Activated CD4-positive, CD25-positive, alpha-beta regulatory T cell treated with anti-CD3 and anti-CD28 coated beads, Interleukin-2, amount 50 U/mL, for 16 hours (primary cell): Measurements from ENCODE around the gene KRT25.

Experiments used
- DNase-seq: peaks from one replicate; pipeline ENCODE4 v3.0.0-alpha.2; 2020; ENCODE audit warnings: low read depth, low spot score

Gene KRT25, protein sequence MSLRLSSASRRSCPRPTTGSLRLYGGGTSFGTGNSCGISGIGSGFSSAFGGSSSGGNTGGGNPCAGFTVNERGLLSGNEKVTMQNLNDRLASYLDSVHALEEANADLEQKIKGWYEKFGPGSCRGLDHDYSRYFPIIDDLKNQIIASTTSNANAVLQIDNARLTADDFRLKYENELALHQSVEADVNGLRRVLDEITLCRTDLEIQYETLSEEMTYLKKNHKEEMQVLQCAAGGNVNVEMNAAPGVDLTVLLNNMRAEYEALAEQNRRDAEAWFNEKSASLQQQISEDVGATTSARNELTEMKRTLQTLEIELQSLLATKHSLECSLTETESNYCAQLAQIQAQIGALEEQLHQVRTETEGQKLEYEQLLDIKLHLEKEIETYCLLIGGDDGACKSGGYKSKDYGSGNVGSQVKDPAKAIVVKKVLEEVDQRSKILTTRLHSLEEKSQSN

DNA sequence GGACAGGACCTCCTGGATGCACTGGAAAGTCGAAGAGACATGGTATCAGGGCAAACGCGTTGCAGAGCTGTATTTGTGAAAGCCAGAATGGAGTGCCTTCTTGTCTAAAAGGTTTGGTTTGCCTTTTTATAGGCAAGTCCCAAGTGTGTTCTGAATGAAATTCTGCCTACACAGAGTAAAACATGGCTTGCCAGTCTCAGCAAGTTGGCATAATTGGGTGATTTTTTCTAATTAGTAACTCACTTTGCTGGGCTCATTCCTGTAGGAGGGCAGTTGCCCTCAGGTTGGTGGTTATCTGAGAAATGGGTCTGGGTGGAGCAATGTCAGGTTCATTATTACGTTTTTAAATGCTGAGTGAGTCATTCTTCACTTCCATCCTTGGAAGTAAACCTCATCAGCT, at the start of gene KRT25:
Gene KRT25, minus strand, starts transcription at position 101 of the 400 bp plus-strand sequence. Its CDS starts 60 bp downstream, at position 41.
- no peak for DNase-seq

DNA sequence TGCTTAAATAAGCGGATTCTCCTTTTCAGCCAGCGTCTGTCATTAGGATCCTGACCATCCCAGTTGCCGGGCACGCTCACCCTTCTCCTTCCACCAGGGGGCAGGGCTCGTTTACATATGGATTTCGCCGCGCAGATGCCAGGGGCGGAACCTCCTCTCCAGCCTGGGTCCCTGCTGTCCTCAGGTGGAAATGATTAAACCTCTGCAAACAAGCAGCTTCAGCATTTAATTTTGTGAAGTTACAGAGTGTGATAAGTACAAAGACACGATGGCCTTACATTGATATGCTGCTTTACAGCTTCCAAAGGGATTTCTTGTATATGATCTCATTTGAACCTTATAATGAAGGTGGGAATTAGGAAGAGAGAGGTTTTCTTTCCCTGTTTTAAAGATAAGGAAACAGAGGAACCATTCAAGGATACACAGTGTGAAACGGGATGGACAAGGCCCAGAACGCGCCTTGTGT, 48.5 kb upstream of the KRT25 start:
- DNase-seq = peak; percentile 58

DNA sequence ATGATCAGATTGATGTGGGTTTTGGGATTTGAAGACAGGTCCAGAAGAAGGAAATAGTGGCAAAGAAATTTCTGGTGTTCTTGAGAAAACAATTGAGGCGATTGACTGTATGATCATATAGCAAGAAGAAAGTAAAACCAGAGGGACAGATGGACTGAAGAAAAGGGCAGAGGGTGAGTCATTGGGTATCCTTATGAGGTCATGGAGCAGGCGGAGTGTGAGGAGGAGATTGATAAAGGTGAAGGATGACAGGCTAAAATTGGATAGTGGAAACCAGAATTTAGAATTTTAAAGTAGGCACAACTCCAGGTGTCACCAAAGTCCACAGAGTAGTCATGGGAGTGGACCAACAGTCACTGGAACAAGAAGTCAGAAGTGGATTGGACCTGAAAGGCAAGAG, 46.0 kb upstream of the KRT25 start:
- DNase-seq = no peak

DNA sequence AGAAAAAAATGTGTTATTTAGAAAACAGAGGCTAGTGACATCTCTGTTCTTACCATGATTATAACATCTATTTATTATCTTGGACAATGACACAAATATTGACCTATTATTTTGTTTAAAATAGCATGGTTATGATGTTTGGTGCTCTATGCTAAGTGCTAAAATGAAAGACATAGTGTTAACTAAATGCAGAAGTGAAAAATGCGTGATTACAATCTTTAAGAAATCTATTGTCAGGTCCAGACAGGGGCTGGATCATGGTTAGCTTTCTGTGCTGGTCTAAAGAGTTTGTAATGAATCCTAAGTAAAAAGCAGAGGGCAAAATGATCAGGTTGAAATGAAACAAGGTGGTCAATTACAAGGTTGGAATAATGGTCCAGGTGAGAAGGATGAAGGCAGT, 45.2 kb upstream of the KRT25 start:
- DNase-seq = no peak

DNA sequence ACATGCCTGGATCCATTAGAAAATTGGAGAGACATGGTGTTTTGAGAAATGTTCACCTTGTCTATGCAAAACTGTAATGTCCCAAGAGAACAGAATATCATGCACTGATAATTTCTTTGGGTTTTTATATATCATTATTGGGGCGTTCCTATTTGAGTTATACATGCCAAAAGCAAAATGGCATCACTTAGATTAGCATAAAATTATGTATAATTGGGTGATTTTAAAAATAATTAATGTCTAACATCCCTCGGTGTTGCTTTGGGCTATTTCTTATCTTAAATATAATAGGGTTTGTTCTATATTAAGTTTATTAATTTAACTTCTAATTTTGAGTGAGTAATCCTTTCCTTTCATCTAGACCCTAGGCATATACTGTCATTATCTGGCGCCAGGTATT, 44.7 kb upstream of the KRT25 start, which contains the start of gene KRT28:
Gene KRT28, minus strand, starts transcription at position 101 of the 400 bp plus-strand sequence. Its CDS starts 66 bp downstream, at position 35.
- no peak for DNase-seq

DNA sequence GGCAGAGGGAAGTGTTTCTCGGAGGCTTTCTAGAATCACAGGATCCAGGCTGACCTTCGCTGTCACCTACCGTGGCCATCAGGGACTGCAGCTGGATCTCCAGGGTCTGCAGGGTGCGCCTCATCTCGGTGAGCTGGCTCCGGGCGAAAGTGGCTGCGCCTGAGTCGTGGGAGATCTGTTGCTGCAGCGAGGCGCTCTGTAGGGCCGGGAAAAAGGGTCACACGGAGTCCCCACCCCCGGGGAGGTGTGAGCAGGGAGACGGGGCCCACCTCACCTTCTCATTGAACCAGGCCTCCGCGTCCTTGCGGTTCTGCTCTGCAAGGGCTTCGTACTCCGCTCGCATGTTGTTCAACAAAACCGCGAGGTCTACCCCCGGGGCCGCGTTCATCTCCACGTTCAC, 41.7 kb upstream of the KRT25 start:
- DNase-seq = no peak

DNA sequence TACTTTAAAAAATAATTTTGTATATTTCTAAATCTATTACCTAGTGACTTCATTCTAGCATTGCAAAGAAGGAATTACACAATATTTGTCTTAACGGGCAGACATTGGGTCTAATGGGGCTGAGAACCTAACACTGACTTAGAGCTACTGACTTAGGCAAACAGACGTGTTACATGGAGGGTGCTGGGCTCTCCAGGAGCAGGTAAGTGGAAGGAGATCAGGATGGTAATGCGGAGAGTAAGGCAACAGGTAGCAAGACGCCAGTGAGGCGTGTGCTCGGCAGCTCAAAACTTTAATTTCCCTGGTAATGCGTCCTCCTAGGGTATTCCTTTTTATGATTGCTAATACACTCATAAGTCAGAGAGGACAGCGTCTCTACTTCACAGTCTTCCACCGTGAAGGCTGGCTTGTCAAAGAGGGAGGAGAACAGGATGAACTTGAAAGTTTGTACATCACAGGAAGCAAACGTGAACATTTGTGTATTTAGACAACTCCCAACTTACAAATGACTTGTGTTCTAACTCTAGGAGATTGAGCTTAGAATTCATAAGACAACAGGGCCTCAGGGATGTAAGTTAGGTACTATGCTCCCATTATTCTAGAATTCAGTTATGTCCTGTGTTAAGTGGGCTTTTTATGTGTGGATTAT, 40.0 kb upstream of the KRT25 start:
- no peak for DNase-seq

DNA sequence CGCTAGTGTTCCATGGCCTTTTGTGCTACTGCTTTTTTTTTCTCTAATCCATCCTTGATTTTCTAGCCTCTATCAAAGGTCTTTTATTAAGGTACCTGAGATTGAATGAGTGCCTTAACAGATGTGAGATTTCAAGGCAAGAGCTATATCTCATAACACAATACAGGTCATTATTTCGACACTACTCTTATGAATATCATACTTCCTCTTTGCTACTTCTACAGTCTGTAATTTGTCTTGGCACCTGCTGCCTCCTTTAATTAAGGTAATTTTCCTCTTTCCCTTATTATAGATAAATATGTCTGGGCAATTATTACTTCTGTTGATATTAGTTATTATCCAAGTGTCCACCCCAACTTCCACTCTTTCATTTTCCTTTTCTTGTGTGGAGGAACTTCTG, 39.3 kb upstream of the KRT25 start:
- no peak for DNase-seq

DNA sequence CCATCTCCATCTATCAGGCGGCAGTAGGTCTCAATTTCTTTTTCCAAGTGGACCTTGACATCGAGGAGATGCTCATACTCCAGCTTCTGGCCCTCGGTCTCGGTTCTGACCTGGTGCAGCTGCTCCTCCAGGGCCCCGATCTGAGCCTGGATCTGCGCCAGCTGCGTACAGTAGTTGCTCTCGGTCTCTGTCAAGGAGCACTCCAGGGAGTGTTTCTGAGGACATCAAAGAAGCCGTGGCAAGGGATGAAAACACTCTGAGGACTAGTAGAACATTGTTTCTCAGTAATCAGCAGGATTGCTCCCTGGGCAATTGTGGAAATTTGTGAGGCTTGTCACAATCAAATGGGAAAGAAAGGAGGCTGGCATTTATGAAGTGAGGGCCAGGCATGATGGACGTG, 38.7 kb upstream of the KRT25 start:
- DNase-seq = no peak

DNA sequence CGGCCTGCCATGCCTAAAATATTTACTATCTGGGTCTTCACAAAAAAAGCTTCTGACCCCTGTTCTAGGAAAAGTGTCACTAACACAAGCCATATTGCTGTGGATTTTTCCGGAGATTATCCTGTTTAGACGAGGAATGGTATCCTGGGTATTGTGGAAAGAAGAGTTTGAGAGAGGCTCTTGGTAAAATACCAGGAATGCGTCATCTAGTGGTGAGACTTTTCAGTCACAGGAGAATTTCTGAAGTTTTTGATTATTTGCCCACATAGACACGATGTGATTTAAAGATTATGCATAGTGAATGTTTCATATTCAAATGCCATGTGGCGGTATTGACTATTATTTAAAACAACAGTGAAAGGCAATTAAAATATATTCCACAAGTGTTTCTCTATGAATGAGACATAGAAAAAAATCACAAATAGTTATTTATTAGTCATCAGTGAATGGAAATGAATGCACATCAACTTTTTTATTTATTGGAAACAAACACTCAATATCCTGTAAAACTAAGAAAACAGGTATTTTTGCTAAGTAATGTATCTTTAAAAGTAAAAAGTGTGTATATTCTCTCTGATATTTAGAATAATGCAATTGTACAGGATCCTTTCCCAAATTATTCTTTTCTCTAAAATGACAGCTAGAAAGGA, 36.8 kb upstream of the KRT25 start:
- no peak for DNase-seq

DNA sequence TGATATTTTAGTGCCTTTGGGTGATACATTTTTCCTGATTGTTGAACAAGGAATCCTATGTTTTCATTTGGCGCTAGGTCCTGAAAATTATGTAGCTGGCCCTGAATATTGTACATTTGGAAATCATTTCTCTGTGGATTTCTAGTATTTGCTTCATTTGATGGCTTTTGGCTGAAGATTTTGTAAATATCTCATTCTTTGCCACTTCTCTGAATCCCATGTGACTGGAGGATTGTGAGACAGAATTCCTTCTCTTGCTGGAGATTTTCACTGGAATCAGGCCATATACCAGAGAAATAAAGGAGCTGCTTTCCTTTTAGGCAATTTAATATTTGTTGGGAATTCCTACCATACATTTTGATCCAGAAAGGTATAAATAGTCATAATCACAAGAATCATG, 36.0 kb upstream of the KRT25 start:
- DNase-seq = no peak

DNA sequence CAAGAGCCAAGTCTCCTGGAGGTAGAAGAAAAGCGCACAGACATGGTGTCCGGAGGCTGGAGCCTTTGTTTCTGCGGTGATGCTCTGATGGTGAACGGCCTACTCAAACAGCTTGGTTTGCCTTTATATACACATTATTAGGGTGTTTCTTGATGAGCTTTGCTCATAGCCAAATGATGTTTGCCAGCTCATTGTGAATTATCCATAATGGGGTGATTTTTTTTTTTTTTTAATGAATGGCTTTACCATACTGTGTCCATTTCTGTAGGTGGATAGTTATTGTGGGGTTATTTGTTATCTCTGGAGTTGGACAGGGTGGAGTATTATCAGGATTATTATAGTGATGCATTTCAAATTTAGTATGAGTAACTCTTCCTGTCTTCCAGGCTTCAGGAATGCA, 27.3 kb upstream of the KRT25 start, which contains the start of gene KRT27:
Gene KRT27, minus strand, starts transcription at position 101 of the 400 bp plus-strand sequence. Its CDS starts 57 bp downstream, at position 44.
- DNase-seq = no peak

DNA sequence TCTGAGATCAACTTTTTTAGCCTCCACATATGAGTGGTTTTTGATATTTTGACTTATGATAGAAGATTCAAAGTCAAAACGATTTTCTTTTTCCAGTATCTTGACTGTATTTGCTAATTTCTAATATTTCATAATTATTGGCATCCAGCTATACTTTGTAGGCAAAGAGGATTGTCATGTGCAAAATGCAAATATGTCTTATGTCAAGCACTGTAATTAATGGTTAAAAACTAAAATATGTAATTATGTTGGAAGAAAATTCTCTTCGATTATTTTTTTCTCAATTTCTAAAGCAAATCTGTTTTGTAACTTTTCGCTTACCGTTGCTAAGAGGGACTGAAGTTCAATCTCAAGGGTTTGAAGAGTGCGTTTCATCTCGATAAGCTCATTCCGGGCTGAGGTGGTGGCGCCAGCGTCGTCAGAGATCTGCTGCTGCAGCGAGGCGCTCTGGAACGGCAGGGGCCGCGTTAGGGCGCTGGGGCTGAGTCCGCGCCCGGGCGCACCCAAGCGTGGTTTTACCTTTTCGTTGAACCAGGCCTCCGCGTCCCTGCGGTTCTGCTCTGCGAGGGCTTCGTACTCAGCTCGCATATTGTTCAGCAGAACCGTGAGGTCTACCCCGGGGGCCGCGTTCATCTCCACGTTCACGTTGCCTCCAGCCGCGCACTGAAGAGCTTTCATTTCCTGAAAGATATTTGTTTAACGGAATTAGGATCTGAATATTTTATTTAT, 24.2 kb upstream of the KRT25 start:
- DNase-seq = no peak

DNA sequence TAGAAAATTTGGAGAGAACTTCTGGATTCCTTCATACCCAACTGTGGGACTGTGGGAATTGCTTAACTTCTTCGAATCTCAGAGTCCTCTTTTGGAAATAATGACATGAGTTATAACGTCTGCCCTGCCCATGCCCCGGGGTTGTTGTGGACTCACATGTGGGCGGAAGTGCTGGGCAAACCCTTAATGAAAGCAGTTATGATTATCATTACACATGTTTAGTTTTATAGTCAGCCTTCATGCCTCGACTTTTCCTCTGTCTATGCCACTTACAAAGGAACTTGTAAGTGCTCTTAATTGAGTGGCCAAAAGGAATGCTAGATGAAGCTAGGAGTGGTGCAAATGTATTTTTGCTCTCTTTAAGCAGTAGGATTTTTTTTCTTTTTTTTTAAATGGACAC, 23.3 kb upstream of the KRT25 start:
- DNase-seq = no peak

DNA sequence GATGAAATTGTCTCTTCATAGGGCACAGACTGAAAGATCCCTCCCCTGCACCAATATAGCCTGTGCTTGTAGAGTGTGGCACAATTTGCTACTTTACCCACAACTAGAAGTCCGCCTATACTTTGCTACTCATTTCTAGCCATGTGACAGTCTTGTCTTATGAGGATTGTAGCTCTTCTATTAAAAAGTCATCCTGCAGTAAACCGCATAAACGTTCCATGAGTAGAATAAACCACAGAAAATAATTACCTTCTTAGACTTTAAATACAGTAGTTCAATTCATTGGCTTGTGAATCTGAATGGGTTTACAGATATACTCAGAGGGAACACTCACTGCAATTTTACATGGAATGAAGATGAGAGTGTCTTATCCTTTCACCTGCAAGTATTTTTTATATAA, 22.8 kb upstream of the KRT25 start:
- DNase-seq = no peak

DNA sequence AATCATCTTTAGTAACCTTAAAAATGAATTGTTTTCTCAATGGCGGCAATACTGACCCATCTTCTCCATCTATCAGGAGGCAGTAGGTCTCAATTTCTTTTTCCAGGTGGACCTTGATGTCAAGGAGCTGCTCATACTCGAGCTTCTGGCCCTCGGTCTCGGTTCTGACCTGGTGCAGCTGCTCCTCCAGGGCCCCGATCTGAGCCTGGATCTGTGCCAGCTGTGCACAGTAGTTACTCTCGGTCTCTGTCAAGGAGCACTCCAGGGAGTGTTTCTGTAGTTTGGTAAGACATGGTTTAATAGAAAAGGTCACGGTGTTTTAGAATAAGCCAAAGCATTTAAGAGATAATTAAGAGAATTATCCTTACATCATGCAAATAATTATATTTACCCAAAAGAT, 22.3 kb upstream of the KRT25 start:
- DNase-seq = no peak

DNA sequence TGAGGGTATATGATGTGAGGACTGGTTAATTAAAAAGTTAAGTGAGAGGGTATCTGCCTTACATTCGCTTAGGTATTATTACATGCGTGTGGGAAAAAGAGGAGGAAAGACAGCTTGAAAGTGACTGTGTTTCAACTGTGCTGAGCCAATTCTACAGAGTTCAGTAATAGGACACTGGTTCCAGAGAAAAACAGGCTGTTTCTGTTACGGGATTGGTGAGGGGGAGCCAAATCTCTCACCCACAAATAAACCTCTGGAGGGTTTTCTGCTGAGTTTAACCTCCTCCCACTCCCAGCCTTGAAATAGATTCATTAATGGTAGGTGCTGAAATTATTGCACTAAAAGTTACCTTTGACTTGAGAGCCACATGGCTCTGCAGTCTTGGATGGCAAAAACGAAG, 20.8 kb upstream of the KRT25 start:
- no peak for DNase-seq

DNA sequence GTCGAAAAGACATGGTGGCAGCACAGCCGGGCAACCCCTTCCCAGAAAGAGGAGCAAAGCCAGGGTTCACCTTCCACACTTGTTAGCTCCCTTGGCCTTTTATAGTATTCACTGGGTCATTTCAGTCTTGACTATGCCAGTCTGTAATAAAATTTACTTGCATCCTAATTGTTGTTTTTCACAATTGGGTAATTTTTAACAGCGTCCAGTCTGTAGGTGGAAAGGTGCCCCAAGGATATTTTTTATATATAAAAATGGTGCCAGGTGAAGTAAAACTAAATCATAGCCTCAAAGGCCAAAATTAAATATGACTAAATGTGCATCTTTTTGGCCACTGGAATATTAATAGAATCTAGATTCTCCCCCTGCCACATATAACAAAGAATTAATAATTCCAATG, 17.0 kb upstream of the KRT25 start, which contains the start of gene KRT26:
Gene KRT26, minus strand, starts transcription at position 101 of the 400 bp plus-strand sequence. Its CDS starts 88 bp downstream, at position 13.
- no peak for DNase-seq

DNA sequence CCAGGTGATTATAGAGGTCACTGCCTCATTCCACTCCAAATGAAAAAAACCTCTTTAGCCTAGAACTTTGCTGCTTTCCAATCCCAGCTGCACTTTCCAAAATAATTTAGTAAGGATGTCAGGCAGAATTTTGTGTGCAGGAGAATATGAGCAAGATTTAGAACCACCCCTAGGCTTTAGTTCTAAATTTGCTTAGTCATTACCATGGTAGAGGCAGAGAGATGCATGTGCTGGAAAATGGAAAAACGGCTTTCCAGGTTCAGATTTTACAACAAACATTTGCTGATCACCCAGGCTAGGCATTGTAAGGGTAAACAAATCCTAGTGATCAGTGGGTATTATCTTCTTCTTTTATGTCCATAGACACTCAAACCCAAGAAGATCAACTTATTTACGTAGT, 10.5 kb upstream of the KRT25 start:
- DNase-seq = no peak

DNA sequence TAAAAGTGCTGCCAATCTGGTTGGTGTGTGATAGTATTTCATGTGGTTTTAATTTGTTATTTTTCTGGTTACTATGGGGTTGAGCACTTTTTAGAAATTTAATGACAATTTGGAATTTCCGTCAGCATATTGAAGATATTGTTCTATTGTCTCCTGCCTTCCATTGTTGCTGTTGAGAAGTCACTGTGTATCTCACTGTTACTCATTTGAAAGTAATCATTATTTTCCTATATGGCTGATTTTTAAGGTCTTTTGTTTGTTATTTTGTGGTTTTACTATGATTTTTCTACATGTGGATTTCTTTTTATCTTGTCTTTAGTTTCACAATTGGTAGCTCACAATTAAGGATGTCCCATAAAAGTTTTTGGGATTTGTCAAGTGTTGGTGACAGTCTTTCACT, 8.6 kb upstream of the KRT25 start:
- DNase-seq = no peak
